HG02938 (cell line): ENCODE data around the gene MAP3K10.
"Not testable (repeated sequence)": the region's sequence is repeated elsewhere in the genome, so short reads cannot be mapped to it uniquely, and the experiment has no call there.

Experiments used
- ATAC-seq: cut with Tn5 transposase; IDR thresholded peaks from one replicate; pipeline ENCODE4 v1.9.1; 2021; ENCODE audit warnings: mild to moderate bottlenecking, moderate library complexity; ENCODE audit not compliant: unreplicated experiment

MAP3K10 gene

DNA sequence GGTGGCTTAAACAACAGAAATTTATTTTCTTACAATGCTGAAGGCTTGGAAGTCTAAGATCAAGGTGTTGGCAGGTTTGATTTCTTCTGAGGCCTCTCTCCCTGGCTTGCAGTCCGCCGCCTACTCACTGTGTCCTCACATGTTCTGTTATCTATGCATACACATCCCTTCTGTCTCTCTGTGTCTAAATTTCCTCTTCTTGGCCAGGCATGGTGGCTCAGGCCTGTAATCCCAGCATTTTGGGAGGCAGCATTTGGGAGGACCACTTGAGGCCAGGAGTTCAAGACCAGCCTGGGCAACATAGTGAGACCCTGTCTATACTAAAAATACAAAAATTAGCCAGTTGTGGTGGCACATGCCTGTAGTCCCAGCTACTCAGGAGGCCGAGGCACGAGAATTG lies 19.9 kb upstream of the MAP3K10 start:
- ATAC-seq = not testable (repeated sequence)

- no peak for ATAC-seq
Measured at GRCh38 chr19:40174092-40174491, 17.1 kb upstream of the MAP3K10 start.

- no peak for ATAC-seq
Measured at GRCh38 chr19:40175820-40176219, 15.4 kb upstream of the MAP3K10 start.

DNA sequence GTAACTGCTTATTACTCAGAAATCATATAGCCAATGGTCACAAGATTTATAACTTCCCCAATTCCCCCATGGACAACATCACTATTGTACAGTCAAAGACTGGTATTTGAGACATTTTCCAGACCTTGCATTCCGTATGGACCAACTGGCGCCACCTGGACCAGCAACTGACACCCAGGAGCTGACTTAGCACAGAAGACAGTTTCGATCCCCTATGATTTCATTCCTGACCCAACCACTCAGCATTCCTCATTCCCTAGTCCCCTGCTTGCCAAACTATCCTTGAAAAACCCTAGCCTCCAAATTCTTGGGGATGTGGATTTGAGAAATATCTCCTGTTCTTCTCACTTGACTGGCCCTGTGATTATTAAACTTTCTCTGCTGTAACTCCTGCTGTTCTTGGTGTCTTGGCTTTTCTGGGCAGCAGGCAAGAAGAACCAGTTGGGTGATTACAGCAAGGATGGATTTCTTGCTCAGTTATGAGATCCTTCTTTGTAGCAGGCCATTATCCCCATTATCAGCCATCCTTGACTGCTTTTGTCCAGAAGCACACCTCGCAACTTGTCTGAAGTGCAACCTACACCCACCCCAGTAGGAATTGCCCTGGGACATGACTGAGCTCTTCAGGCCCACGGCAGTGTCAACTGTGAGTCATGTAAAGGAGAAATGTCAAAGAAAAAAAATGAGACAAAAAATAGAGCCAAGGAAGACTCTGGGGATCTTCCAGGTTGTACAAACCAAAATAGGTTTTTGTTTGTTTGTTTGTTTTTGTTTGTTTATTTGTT lies 13.7 kb upstream of the MAP3K10 start:
- ATAC-seq = no peak

DNA sequence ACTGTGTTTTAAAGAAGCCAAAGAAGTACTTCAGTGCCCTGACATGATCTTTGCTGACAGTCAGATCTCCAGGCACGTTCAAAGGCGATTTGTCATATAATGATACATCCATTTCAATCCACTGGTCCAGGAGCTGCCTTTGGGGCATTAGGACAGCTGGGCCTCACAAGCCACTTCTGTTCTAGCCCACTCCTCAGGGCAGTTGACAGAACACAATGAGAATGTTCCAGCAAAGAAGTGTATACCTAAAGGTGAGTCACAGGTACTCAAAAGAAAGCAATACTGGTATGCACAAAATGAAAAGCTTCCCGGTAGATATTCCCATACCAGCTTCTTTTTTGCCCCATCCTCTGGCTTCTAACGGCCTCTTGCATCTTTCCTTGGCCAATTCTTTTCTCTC lies 12.5 kb upstream of the MAP3K10 start:
- no peak for ATAC-seq

GRCh38 chr19:40184273-40184672 lies 7.0 kb upstream of the MAP3K10 start:
- ATAC-seq = no peak

GRCh38 chr19:40191836-40192646 lies 815 bp downstream of the MAP3K10 start:
- ATAC-seq = no peak

DNA sequence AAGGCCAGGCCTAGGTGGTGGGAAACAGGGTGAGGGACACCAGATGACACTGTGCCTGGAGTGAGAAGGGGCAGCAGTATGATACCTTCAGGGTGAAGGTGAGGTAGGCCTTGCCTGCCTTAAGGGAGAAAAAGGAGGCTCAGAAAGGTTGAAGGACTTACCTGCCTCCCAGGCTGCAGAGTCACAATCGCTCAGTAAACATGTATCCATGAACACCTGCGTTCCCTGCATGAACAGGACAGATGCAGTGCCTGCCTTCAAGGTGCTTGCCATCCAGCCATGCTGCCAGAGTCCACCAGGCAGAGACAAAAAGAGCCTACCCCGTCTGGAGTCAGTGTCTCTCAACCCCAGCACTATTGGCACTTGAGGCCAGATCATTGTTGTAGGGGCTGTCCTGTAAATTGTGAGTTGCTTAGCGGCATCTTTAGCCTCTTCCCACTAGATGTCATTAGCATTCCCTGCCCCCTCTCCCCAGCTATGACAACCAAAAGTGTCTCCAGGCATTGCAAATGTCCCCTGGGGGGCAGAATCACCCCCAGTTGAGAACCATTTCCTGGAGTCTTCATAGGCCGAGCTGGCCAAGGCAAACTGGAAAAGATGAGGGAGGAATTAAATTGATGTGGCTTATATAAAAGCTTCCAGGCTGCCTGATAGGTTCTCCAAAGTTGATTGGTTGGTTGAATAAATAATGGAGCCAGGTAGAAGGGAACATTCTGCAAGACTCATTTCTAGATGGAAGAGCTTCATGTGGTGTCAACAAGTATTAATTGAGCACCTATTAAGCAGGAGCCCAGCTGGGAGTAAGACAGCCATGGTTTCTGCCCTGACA lies 1.7 kb downstream of the MAP3K10 start:
- no peak for ATAC-seq

GRCh38 chr19:40193587-40193849 lies 2.3 kb downstream of the MAP3K10 start:
- no peak for ATAC-seq

DNA sequence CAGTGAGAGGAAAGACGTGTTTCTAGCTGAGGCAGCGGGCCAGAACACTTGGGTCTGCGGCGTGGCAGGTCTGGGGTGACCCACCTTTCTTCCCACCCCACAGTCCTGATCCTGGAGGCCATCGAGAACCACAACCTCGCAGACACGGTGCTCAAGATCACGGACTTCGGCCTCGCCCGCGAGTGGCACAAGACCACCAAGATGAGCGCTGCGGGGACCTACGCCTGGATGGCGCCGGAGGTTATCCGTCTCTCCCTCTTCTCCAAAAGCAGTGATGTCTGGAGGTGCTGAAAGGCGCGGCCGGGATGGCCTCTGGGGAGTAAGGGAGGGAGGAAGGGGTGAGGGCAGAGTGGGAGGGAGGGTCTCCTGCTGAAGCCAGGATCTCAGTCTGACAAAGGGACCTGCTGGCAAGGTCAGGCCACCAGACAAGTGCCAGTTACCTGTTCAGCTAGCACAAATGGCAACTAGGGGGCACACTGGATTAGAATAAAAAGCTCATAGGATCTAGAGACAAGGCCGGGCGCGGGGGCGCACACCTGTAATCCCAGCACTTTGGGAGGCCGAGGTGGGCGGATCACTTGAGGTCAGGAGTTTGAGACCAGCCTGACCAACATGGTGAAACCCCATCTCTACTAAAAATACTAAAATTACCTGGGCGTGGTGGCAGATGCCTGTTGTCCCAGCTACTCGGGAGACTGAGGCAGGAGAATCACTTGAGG lies 7.2 kb downstream of the MAP3K10 start:
- ATAC-seq = no peak

- no peak for ATAC-seq
Measured at GRCh38 chr19:40200341-40201099, 9.3 kb downstream of the MAP3K10 start.

- ATAC-seq = no peak
Measured at GRCh38 chr19:40204381-40204780, 13.2 kb downstream of the MAP3K10 start.

DNA sequence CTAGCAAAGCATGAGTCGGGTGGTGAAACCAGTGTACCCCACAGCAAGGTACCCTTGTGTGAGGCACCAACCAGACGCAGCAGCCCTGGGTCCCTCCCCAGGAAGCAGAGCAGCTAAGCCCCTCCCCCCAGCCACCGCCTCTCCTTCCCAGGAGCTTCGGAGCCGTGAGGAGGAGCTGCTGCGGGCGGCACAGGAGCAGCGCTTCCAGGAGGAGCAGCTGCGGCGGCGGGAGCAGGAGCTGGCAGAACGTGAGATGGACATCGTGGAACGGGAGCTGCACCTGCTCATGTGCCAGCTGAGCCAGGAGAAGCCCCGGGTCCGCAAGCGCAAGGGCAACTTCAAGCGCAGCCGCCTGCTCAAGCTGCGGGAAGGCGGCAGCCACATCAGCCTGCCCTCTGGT lies 14.5 kb downstream of the MAP3K10 start:
- no peak for ATAC-seq

DNA sequence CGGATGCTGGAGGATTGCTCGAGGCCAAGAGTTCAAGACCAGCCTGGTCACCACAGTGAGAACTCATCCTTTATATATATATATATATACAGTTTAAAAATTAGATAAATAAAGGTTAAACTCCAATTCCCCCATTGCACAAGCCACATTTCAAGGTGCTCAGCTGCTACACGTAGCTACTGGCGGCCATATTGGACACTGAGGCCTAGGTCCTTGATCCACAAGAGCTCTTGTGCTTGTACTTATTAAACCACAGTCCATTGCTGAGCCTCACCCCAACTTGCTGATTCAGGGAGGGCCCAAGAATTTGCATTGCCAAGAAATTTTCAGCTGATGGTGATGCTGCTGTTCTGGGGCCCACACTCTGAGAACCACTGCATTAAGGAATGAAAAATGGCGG lies 17.4 kb downstream of the MAP3K10 start:
- no peak for ATAC-seq

DNA sequence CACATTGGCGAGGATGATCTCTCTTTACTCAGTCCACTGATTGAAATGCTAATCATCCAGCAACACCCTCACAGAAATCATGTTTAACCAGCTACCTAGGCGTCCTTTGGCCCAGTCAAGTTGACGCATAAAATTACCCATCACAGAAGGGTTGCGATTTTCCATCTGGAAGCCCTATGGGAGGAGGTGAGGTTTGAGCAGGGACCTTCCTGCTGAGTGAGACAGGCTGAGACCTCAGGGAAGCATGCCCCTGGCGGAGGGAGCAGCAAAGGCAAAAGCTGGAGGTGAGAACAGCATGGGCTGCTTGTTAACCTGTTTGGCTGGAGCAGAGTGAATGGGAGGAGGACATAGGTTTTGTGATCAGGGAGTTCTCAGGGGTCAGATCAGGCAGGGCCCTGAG lies 19.7 kb downstream of the MAP3K10 start:
- no peak for ATAC-seq

DNA sequence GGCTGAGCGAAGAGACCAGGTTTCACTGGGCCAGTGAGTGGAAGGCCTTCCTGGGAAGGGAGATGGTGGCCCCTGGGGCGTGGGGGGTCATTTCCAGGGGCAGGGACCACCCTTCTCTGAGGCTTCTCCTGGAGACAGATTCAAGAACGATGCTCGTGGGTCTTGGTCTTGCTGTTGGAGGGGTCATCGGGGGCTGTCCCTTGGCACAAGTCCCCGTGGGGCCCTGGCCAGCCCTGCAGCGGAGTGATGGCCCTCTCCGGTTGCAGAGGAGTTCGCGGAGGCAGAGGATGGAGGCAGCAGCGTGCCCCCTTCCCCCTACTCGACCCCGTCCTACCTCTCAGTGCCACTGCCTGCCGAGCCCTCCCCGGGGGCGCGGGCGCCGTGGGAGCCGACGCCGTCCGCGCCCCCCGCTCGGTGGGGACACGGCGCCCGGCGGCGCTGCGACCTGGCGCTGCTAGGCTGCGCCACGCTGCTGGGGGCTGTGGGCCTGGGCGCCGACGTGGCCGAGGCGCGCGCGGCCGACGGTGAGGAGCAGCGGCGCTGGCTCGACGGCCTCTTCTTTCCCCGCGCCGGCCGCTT lies 22.1 kb downstream of the MAP3K10 start:
- no peak for ATAC-seq

DNA sequence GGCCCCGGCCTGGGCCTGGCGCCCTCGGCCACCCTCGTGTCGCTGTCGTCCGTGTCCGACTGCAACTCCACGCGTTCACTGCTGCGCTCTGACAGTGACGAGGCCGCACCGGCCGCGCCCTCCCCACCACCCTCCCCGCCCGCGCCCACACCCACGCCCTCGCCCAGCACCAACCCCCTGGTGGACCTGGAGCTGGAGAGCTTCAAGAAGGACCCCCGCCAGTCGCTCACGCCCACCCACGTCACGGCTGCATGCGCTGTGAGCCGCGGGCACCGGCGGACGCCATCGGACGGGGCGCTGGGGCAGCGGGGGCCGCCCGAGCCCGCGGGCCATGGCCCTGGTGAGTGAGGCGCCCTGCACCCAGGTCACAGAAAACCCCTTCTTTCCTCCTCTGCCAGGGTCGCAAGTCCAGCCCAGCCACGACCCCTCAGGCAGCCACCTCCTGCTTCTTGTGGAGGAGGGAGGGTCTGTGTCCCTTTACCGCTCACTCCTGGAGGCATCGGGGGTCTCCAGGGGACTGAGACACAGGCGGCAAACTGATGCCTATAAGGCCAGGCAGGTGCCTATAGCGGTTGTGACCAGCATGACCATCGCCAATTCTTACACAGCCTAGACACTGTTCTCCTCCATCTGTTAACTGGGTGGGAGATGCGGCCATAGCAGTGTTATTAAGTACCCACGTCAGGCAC lies 22.8 kb downstream of the MAP3K10 start:
- ATAC-seq = no peak

- ATAC-seq = no peak
Measured at GRCh38 chr19:40214936-40215335, 23.7 kb downstream of the MAP3K10 start.

GRCh38 chr19:40216013-40216776 lies 25.0 kb downstream of the MAP3K10 start:
- ATAC-seq = no peak
